ENCODE results near the gene TMX4. TPM values are rescaled to one million over a fixed set of nuclear protein-coding genes. Genes with fewer than 3 reads are reported as not detected.
"Not testable (repeated sequence)": the region's sequence is repeated elsewhere in the genome, so short reads cannot be mapped to it uniquely, and the experiment has no call there.

TMX4 gene
- total RNA-seq, 1 donor from 2014 or later = 42.4 TPM

DNA sequence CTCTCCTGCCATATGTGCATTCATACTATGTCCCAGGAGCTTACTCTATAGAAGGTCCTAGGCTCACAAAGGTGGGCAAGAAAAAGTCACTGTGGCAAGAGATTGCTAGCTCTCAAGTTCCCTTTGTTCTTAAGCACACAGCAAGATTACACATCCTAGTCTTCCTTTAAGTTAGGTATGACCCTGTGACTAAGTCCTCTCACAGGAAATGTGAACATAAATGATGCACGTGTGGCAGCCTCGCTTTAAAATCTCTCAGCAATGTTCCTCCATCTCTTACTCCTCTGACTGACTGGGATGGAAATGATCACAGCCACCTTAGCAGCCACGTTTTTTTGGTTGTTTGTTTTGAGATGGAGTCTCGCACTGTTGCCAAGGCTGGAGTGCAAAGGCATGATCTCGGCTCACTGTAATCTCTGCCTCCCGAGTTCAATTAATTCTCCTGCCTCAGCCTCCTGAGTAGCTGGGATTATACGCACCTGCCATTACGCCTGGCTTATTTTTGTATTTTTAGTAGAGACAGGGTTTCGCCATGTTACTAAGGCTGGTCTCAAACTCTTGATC is 43.6 kb downstream of the TMX4 start:
- FAIRE-seq (no peak), DNase-seq (ENCODE audit: low spot score in 2 of 2) (no peak)

DNA sequence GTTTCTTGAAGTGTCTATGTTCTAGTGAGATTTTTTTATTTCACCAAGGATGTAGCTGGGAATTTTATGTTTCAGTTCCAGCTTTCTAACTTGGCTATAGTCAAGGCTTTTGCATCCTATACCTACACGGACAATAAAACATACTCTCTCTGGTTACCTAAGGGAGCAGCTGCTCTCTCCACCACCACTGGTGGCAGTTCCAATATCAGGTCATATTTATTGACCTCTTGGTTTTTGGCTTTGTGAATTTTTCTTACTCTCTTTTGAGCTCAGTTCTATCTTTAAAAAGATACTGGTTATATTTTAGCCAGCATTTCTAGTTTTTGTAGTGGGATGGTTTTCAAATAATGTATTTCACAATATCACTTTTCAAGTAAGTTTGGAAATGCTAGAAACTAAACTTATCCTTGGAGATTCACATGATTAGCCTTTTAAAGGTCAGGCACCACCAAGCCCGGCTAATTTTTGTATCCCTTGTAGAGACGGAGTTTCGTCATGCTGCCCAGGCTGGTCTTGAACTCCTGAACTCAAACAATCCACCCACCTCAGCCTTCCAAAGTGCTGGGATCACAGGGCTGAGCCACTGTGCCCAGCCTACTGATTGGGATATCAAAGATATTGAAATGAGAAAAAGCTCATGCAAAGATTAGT is 44.7 kb downstream of the TMX4 start:
- FAIRE-seq = no peak

GRCh38 chr20:7971536-7972280 is 47.9 kb downstream of the TMX4 start:
- FAIRE-seq (no peak), DNase-seq (ENCODE audit: low spot score in 2 of 2) (no peak)

More for the DNA sequence above, 44.7 kb downstream of the TMX4 start:
- no peak for DNase-seq (ENCODE audit: low spot score in 2 of 2)

- no peak for FAIRE-seq
Observed at GRCh38 chr20:7967199-7967844, 52.2 kb downstream of the TMX4 start.

GRCh38 chr20:7966176-7966575 is 53.4 kb downstream of the TMX4 start:
- FAIRE-seq = no peak
- DNase-seq (ENCODE audit: low spot score in 2 of 2) = no peak

More at GRCh38 chr20:7967199-7967844, 52.2 kb downstream of the TMX4 start:
- no peak for DNase-seq (ENCODE audit: low spot score in 2 of 2)

DNA sequence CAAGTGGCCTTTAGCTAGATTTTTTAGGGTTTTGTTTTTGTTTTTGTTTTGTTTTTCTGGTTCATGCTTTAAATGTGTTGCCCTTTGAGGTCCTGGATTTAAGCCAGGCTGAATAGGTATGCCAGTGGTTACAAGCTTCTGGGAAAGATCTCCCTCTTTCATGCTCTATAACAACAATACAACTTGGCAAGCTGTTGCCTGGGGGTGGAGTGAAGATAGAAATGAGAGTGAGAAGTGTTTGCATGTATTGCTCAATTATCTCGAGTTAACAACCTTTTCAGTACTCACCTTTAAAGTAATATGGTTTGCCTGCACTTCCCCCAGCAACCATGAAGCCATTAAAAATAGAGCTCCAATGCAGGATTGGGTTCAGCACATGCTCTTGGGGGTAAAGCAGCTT is 60.1 kb downstream of the TMX4 start:
- no peak for FAIRE-seq
- no peak for DNase-seq (ENCODE audit: low spot score in 2 of 2)

GRCh38 chr20:7956561-7956960 is 63.0 kb downstream of the TMX4 start:
- not testable (repeated sequence) for FAIRE-seq; DNase-seq (ENCODE audit: low spot score in 2 of 2)

DNA sequence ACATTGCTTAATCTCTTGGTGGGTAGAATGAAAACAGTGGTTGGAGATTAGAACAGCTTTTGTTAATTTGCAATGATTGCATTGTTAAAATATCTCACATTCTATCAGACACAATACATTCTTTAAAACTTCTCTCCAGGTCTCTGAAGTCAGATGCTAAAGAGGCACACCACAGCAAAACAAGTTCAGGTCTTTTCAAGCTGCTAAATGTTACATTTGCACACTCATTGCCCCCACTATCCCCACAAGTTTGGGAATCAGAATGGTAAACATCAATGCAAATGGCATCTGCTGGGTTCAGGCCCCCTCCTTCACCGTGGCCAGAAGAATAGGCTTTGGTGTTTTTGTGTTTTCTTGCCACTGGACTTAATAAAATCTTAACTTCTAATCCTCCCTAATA is 69.2 kb downstream of the TMX4 start:
- FAIRE-seq (no peak), DNase-seq (ENCODE audit: low spot score in 2 of 2) (no peak)

GRCh38 chr20:7943891-7944290 is 75.7 kb downstream of the TMX4 start:
- FAIRE-seq (no peak), DNase-seq (ENCODE audit: low spot score in 2 of 2) (no peak)

DNA sequence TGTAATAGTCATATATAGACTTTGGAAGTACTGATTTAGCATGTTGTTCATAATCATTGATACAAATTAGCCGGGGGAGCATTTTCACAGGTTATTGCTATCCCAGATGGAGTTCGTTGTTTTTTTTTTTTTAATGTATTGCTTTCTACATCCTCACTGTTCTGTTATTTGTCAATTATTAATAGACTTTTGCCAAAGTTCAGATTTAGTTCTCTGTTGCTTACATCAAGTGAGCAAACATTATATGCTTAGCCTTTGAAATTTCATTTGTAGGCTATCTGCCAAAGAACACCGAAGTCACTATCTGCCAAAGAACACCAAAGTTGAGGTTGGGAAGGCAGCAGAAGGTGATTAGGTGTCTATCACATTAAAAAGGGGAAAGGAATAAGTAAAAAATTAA is 79.2 kb downstream of the TMX4 start, which contains the start of gene HAO1:
HAO1 (minus strand) TSS at position 118 of the 400 bp plus-strand sequence; CDS start at position 82, 36 bp downstream.
- FAIRE-seq (no peak), DNase-seq (ENCODE audit: low spot score in 2 of 2) (no peak)

DNA sequence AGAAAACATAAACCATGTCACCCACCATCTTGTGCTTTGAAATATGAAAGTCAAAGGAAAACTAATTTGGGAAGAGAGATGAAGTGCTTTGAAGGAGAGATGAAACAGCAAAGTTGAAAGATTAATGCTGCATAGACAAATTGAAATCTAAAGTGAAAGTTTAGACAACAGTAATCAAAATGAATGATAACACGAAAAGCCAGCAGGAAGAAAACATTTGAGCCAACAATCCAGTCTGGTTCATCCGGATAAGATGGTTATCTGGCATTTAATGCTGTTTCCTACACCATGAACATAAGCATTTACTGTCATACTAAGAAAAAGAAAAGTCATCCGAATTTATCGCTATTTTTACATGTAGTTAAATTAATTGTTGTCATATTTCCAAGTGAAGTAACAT is 79.9 kb downstream of the TMX4 start:
- no peak for FAIRE-seq

GRCh38 chr20:7938058-7938457 is 81.5 kb downstream of the TMX4 start:
- DNase-seq (ENCODE audit: low spot score in 2 of 2) (no peak), FAIRE-seq (no peak)

More for the DNA sequence above, 79.9 kb downstream of the TMX4 start:
- DNase-seq (ENCODE audit: low spot score in 2 of 2) = no peak

DNA sequence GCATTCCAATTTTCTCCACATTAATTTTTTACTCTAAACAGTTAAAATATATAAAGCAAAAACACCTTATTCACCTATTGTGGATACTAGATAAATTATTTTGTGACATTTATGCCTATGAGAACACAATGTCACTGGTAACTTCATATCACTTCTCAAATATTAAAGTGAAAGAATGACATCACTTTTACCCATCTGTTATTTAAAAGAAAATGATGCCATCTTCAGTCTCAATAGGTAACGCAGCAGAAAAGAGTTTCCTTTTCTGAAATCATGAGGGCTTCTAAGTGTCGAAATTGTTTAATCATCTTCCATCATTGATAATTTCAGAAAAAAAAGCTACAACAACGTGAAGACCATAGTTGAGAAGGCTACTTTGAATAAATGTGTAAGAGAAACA is 82.2 kb downstream of the TMX4 start:
- no peak for FAIRE-seq
- DNase-seq (ENCODE audit: low spot score in 2 of 2) = no peak

- DNase-seq (ENCODE audit: low spot score in 2 of 2) = no peak
- no peak for FAIRE-seq
Observed at GRCh38 chr20:7935027-7935551, 84.5 kb downstream of the TMX4 start.

DNA sequence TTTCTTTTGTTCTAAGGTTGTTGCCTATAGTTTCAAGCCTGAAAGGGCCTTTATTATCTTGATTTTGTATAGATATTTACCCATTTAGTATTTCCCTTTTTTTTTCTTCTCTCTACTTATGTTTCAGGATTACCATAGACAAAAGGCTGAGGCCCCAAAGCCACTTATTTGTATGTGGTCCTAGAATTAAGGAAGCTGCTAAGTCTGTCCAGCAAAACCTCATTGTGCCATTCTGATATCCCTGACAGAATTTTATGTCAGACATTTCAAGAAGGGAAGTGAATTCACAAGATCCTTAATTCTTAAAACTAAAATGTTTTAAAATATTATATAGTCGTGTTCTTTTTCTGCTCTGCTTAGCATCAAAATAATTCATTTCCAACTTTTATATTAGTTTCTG is 86.2 kb downstream of the TMX4 start:
- FAIRE-seq = no peak
- no peak for DNase-seq (ENCODE audit: low spot score in 2 of 2)

DNA sequence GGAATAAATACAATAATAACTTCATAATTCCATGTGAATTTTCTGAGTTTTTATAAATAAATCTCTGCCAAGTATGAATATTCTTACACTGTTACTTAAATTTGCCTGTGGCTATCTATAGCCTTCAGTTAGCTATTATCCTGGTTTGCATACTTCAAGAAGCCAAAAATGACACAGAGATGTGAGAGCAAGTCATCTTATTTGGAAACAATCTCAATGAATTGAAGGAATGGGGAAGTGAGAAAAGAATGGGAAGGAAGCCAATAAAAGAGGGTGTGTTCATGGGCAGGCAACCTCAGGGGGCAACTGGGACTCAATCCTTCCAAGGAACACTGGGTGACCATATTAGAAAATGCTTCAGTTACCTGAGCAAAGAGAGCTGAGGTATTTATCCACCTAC is 89.2 kb downstream of the TMX4 start:
- no peak for FAIRE-seq

More for the DNA sequence above, 89.2 kb downstream of the TMX4 start:
- no peak for DNase-seq (ENCODE audit: low spot score in 2 of 2)

Other genes with a start within 250 kb of the TMX4 start
- under 0.01 TPM for gene HAO1, start 79.3 kb downstream of the TMX4 start, total RNA-seq
- 48.9 TPM for gene PLCB1, start 112.5 kb upstream of the TMX4 start, total RNA-seq

Measured in frontal cortex (tissue), 4 donors.